Calu3 (cell line): ENCODE measurements around the gene PRLH. TPM values are rescaled to one million over a fixed set of nuclear protein-coding genes. Genes with fewer than 3 reads are reported as not detected.

Source experiments
- BruUV-seq: library from RNA; stranded (reverse); fragments of 400-500 nt; replicated peaks from 2 replicates; lab custom pipeline; 2021; lab: Mats Ljungman, UMichigan
- CTCF ChIA-PET: fragments of 300-600 bp; sonication (Branson Sonifier 250); formaldehyde crosslinking; loops from one replicate; lab custom pipeline; 2022; ENCODE audit warnings: antibody characterized with exemption; lab: Charles Lee
- DNase-seq: peaks from one replicate; pipeline ENCODE4 v3.0.0; 2022
- H3K27ac Mint-ChIP-seq: one replicate; pipeline ENCODE4 v1.8.0; 2022; ENCODE audit warnings: mixed read lengths; ENCODE audit not compliant: unreplicated experiment
- H3K27me3 Mint-ChIP-seq: one replicate; pipeline ENCODE4 v1.8.0; 2022; ENCODE audit warnings: mixed read lengths; ENCODE audit not compliant: unreplicated experiment
- H3K36me3 Mint-ChIP-seq: one replicate; pipeline ENCODE4 v1.8.0; 2022; ENCODE audit warnings: mild to moderate bottlenecking, moderate library complexity, mixed read lengths; ENCODE audit not compliant: insufficient read depth, unreplicated experiment
- H3K4me1 Mint-ChIP-seq: one replicate; pipeline ENCODE4 v1.8.0; 2022; ENCODE audit warnings: mild to moderate bottlenecking, low read depth, mixed read lengths; ENCODE audit not compliant: unreplicated experiment
- H3K4me3 Mint-ChIP-seq: one replicate; pipeline ENCODE4 v1.8.0; 2022; ENCODE audit warnings: mild to moderate bottlenecking, low read depth, moderate library complexity, mixed read lengths; ENCODE audit not compliant: unreplicated experiment
- H3K9me3 Mint-ChIP-seq: one replicate; pipeline ENCODE4 v1.8.0; 2022; ENCODE audit warnings: low read depth, mixed read lengths; ENCODE audit not compliant: unreplicated experiment
- CTCF ChIP-seq: fragments of 200-600 bp; IDR thresholded peaks from one replicate; pipeline ENCODE4 v1.8.0; 2022; ENCODE audit warnings: antibody characterized with exemption; ENCODE audit not compliant: unreplicated experiment
- intact Hi-C: fragments of 100-400 bp; cut with micrococcal nuclease; formaldehyde crosslinking; loops from one replicate; pipeline ENCODE4 v1.10.0; 2022; ENCODE audit not compliant: unreplicated experiment
- total RNA-seq: library from RNA; stranded (reverse); gene quantifications from 2 replicates; pipeline ENCODE4 v1.2.3, GENCODE V29; 2022

PRLH gene
- total RNA-seq, 1 experiment from 2014 or later: not detected

- no TSS peak for BruUV-seq
- H3K9me3 Mint-ChIP-seq: no peaks in the 10 kb centered on the region
- H3K36me3 Mint-ChIP-seq: no peaks in the 10 kb centered on the region
- peaks cover 55% of the 10 kb centered on the region for H3K27me3 Mint-ChIP-seq
- no peak for DNase-seq
- H3K27ac Mint-ChIP-seq: no peak overlapping the region
- H3K4me3 Mint-ChIP-seq: no peak overlapping the region
- no peak for TF ChIP-seq CTCF
- CTCF ChIA-PET: no interaction called here
- intact Hi-C loops: no loop called here
- H3K4me1 Mint-ChIP-seq: peaks cover 15% of the 10 kb centered on the region
Measured at GRCh38 chr2:237612527-237613357, 46.4 kb downstream of the PRLH start.

DNA sequence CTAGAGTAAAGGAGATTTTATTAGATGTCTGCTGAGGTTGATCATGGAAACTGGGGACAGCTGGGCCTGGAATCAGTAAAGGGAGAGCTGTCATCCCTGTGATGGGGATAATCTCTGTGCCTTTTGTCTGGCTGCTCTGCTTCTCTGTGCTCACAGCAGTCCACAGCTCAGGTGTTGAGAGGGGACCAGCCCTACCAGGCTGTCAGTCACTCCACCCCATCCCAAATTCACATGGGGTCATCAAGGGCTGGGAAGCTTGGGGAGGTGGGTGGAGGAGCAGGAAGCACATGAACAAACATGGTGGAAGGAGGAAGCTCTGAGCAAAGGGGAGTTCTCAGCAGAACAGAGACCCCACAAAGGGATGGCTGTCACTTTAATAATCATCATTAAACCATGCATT lies 47.3 kb downstream of the PRLH start:
- peaks cover 55% of the 10 kb centered on the region for H3K27me3 Mint-ChIP-seq
- DNase-seq: no peak
- no TSS peak for BruUV-seq
- H3K9me3 Mint-ChIP-seq: no peaks in the 10 kb centered on the region
- CTCF ChIA-PET: no interaction called here
- no peaks in the 10 kb centered on the region for H3K36me3 Mint-ChIP-seq
- intact Hi-C loops: no loop called here
- H3K4me1 Mint-ChIP-seq: peaks cover 15% of the 10 kb centered on the region
- no peak overlapping the region for H3K27ac Mint-ChIP-seq
- no peak overlapping the region for H3K4me3 Mint-ChIP-seq
- TF ChIP-seq CTCF: no peak

- H3K4me1 Mint-ChIP-seq: peaks cover 15% of the 10 kb centered on the region
- CTCF ChIA-PET: interaction anchor here (0.5 kb wide), 1 partner anchor 102 kb away, joined by 3 read pairs; no protein-coding TSS in a partner anchor
- intact Hi-C loops: no loop called here
- H3K4me3 Mint-ChIP-seq: no peak overlapping the region
- peak; percentile 16 for DNase-seq
- H3K27ac Mint-ChIP-seq: no peak overlapping the region
- no peak for TF ChIP-seq CTCF
- H3K36me3 Mint-ChIP-seq: no peaks in the 10 kb centered on the region
- no peaks in the 10 kb centered on the region for H3K9me3 Mint-ChIP-seq
- H3K27me3 Mint-ChIP-seq: peaks cover 52% of the 10 kb centered on the region
- no TSS peak for BruUV-seq
Measured at GRCh38 chr2:237614151-237614720, 47.9 kb downstream of the PRLH start.

- CTCF ChIA-PET: no interaction called here
- Mint-ChIP-seq H3K36me3 (no peaks in the 10 kb centered on the region), H3K9me3 (no peaks in the 10 kb centered on the region), H3K27ac (no peak overlapping the region), H3K27me3 (peaks cover 37% of the 10 kb centered on the region), H3K4me1 (peaks cover 15% of the 10 kb centered on the region), H3K4me3 (no peak overlapping the region)
- no peak for TF ChIP-seq CTCF
- no TSS peak for BruUV-seq
- no peak for DNase-seq
- intact Hi-C loops: no loop called here
Measured at GRCh38 chr2:237615631-237616249, 49.4 kb downstream of the PRLH start.
